HFF-Myc (cell line): ENCODE results near the gene ANAPC4.

Experiments
- DNase-seq: peaks from one replicate; pipeline ENCODE4 v3.0.0-alpha.2; 2011; ENCODE audit warnings: low read depth; ENCODE audit errors: extremely low read depth
- H3K4me3 ChIP-seq: replicated peaks from 2 replicates; pipeline ENCODE4 v1.5.1; 2011; ENCODE audit warnings: low read depth, mild to moderate bottlenecking, control low read depth, low read length
- TF ChIP-seq, protein P1 (sequence below): IDR thresholded peaks from 2 replicates; pipeline ENCODE4 v1.5.1; 2012; ENCODE audit warnings: mild to moderate bottlenecking, low read depth, low read length, control low read depth; ENCODE audit errors: missing control alignments

The ANAPC4 gene

DNA sequence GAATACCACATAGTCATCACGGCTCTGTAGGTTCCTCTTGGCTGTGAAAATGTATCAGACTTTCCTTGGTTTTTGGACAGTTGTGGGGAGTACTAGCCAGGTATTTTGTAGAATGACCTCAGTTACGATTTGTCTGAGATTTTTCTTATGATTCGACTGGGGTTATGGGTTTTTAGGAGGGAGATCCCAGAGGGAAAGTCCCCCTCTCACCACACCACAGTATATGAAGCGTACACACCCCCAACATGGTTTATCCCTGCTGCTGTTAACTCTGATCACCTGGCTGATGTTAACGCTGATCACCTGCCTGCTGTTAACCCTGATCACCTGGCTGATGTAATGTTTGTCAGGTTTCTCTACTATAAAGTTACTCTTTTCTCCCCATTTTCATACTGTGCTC, 72.6 kb downstream of the ANAPC4 start:
- no peak for DNase-seq
- TF ChIP-seq, protein P1, sequence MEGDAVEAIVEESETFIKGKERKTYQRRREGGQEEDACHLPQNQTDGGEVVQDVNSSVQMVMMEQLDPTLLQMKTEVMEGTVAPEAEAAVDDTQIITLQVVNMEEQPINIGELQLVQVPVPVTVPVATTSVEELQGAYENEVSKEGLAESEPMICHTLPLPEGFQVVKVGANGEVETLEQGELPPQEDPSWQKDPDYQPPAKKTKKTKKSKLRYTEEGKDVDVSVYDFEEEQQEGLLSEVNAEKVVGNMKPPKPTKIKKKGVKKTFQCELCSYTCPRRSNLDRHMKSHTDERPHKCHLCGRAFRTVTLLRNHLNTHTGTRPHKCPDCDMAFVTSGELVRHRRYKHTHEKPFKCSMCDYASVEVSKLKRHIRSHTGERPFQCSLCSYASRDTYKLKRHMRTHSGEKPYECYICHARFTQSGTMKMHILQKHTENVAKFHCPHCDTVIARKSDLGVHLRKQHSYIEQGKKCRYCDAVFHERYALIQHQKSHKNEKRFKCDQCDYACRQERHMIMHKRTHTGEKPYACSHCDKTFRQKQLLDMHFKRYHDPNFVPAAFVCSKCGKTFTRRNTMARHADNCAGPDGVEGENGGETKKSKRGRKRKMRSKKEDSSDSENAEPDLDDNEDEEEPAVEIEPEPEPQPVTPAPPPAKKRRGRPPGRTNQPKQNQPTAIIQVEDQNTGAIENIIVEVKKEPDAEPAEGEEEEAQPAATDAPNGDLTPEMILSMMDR = no peak

DNA sequence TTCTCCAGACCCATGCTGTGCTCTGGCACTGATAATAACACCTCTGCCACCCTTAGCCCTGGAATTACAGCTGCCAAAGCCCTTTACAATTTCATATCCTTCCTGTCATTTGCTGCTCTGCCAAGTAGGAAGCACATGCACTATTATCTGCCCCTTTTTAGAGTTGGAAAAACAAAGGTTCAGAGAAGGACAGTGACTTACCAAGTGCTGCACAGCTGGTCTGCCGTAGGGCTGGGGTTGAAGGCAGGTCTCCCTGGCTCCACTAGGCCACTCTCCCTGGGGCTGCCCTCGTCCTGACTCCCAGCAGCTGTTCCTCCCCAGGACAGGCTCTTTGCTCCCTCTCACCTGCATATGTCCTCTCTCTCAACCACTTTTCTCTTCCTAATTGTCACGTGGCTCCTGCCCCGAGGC, 73.4 kb downstream of the ANAPC4 start:
- TF ChIP-seq, protein P1 = no peak
- no peak overlapping the region for H3K4me3 ChIP-seq
- DNase-seq = no peak

More for the DNA sequence above, 72.6 kb downstream of the ANAPC4 start:
- no peak overlapping the region for H3K4me3 ChIP-seq

- no peak for DNase-seq
- no peak overlapping the region for H3K4me3 ChIP-seq
- TF ChIP-seq, protein P1 = no peak
These were observed 74.6 kb downstream of the ANAPC4 start for GRCh38 chr4:25451676-25452075.

DNA sequence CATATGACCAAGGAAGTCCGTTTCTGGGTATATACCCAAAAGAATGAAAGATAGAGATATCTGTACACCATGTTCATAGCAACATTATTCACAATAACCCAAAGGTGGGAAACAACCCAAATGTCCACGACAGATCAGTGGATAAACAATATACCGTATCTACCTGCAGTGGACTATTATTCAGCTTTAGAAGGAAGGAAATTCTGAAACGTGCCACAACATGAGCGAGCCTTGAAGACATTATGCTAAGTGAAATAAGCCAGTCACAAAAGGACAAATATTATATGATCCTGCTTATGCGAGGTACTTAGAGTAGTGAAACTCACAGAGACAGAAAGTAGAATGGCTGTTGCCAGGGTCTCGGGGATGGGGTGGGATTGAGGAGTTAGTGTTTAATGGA, 75.0 kb downstream of the ANAPC4 start:
- TF ChIP-seq, protein P1 = no peak
- H3K4me3 ChIP-seq = no peak overlapping the region
- DNase-seq = no peak

DNA sequence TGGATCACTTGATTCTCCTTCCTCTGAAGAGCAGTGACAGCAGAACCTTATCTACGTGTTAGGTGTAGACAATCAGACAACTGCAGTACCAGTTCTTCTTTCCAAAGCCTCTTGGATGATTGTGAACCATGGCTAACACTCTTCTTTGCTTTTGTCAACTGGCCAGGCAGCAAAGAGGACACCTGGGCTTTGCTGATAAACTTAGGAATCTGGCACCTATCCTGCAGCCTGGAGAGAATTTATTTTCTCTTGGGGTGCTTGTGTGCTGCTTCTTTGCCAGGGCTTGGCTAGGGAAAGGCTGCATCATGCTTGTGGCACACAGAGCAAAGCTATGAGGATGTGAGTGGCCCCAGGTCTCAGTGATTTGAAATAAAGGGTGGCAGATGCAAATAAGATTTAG, 77.4 kb downstream of the ANAPC4 start:
- DNase-seq = no peak
- TF ChIP-seq, protein P1 = no peak
- H3K4me3 ChIP-seq = no peak overlapping the region

GRCh38 chr4:25457053-25457715, 80.1 kb downstream of the ANAPC4 start:
- H3K4me3 ChIP-seq = no peak overlapping the region
- DNase-seq = peak; percentile 17
- TF ChIP-seq, protein P1 = no peak
